Measurements from ENCODE around the gene NACC1. TPM values are rescaled to one million over a fixed set of nuclear protein-coding genes. Genes with fewer than 3 reads are reported as not detected.
A peak's percentile ranks its signal among the peaks of the same experiment; 100 is the strongest.

Gene NACC1
- total and polyA plus RNA-seq, 2 donors (not counting 3 experiments of a cell fraction or from before 2014, with no cell fraction given) = 97.6 to 120 TPM

- Histone ChIP-seq H3K4me3 (replicated peaks in 1 of 3; ENCODE audit: insufficient read depth in 1 of 3, low read depth in 1 of 3, low read length in 3 of 3) (no peak overlapping the region), H3K27me3 (ENCODE audit: control insufficient read depth in 2 of 2, insufficient read depth in 2 of 2, low read length in 2 of 2) (no peaks in the 10 kb centered on the region), H3K9ac (replicated peaks; ENCODE audit: extremely low read depth, insufficient read depth, low read length) (no peak overlapping the region), H3K9me1 (replicated peaks; ENCODE audit: control insufficient read depth, extremely low read depth, insufficient read depth, low read length) (no peaks in the 10 kb centered on the region), H3K27ac (ENCODE audit: insufficient read depth, low read depth, low read length) (no peak overlapping the region), H2AFZ (ENCODE audit: low read depth, low read length) (no peak overlapping the region), H3K4me1 (ENCODE audit: control insufficient read depth, extremely low read depth, insufficient read depth, low read length) (peaks cover 4% of the 10 kb centered on the region), H4K20me1 (replicated peaks; ENCODE audit: control insufficient read depth, extremely low read depth, insufficient read depth, low read length) (no peaks in the 10 kb centered on the region), H3K79me2 (ENCODE audit: control insufficient read depth, insufficient read depth, low read length) (no peaks in the 10 kb centered on the region), H3K36me3 (ENCODE audit: control insufficient read depth in 2 of 2, extremely low read depth in 1 of 2, insufficient read depth in 2 of 2, low read length in 2 of 2) (peaks cover 0 to 4% of the 10 kb centered on the region in 2 experiments), H3K4me2 (ENCODE audit: insufficient read depth, low read length) (no peak overlapping the region), H3K9me3 (replicated peaks; ENCODE audit: control insufficient read depth, insufficient read depth, low read length) (no peaks in the 10 kb centered on the region)
- CTCF ChIA-PET = interaction anchor here (1.4 to 4.7 kb wide), 7 partner anchors 14 to 114 kb away, joined by 3 to 32 read pairs (median 14); no protein-coding TSS in a partner anchor
- peak; percentile 28 for DNase-seq (ENCODE audit: low read depth, low spot score)
- dilution Hi-C loops (cut with MboI; ENCODE audit: extremely low pct_ligation_motif_present, low sequenced_read_pairs) = no loop called here
- POLR2A ChIA-PET = no interaction called here
- intact Hi-C loops (cut with micrococcal nuclease) = no loop called here
- TF ChIP-seq JUN (IDR thresholded peaks at IDR 0.05; ENCODE audit: borderline replicate concordance, insufficient read depth, insufficient read length, low read depth) = no peak
- no peak for TF ChIP-seq POLR2AphosphoS5 (IDR thresholded peaks at IDR 0.05; ENCODE audit: insufficient read depth, low read depth, low read length)
- no peak for TF ChIP-seq POLR2A (IDR thresholded peaks at IDR 0.05; ENCODE audit: low read depth, low read length)
- no TSS peak for BruUV-seq (replicated peaks)
- FAIRE-seq = no peak
Measured at GRCh38 chr19:13079542-13079986, 38.5 kb upstream of the NACC1 start.

GRCh38 chr19:13082192-13083007, 35.7 kb upstream of the NACC1 start:
- dilution Hi-C loops (cut with MboI; ENCODE audit: extremely low pct_ligation_motif_present, low sequenced_read_pairs) = no loop called here
- ChIA-PET POLR2A (no interaction called here), CTCF (interaction anchor here (0.7 to 7.2 kb wide), 8 partner anchors 12 to 105 kb away, joined by 3 to 76 read pairs (median 8); no protein-coding TSS in a partner anchor)
- TF ChIP-seq FOS (IDR thresholded peaks at IDR 0.05; ENCODE audit: borderline replicate concordance, insufficient read depth, low read length) (no peak), CTCF (IDR thresholded peaks at IDR 0.05; ENCODE audit: extremely low read depth in 1 of 2, insufficient read depth in 1 of 2, low read depth in 1 of 2, low read length in 2 of 2) (peak; percentile 39 to 60), GATA2 (IDR thresholded peaks at IDR 0.05; ENCODE audit: insufficient read depth, insufficient read length, low read depth, low read length) (no peak)
- no TSS peak for BruUV-seq (replicated peaks)
- Histone ChIP-seq H3K4me1 (ENCODE audit: control insufficient read depth, extremely low read depth, insufficient read depth, low read length) (peaks cover 4% of the 10 kb centered on the region), H2AFZ (ENCODE audit: low read depth, low read length) (no peak overlapping the region), H3K9ac (replicated peaks; ENCODE audit: extremely low read depth, insufficient read depth, low read length) (no peak overlapping the region), H3K79me2 (ENCODE audit: control insufficient read depth, insufficient read depth, low read length) (no peaks in the 10 kb centered on the region), H3K4me3 (replicated peaks in 1 of 3; ENCODE audit: insufficient read depth in 1 of 3, low read depth in 1 of 3, low read length in 3 of 3) (no peak overlapping the region), H4K20me1 (replicated peaks; ENCODE audit: control insufficient read depth, extremely low read depth, insufficient read depth, low read length) (no peaks in the 10 kb centered on the region), H3K4me2 (ENCODE audit: insufficient read depth, low read length) (no peak overlapping the region), H3K27ac (ENCODE audit: insufficient read depth, low read depth, low read length) (no peak overlapping the region), H3K36me3 (ENCODE audit: control insufficient read depth in 2 of 2, extremely low read depth in 1 of 2, insufficient read depth in 2 of 2, low read length in 2 of 2) (peaks cover 0 to 2% of the 10 kb centered on the region in 2 experiments), H3K27me3 (ENCODE audit: control insufficient read depth in 2 of 2, insufficient read depth in 2 of 2, low read length in 2 of 2) (no peaks in the 10 kb centered on the region), H3K9me1 (replicated peaks; ENCODE audit: control insufficient read depth, extremely low read depth, insufficient read depth, low read length) (no peaks in the 10 kb centered on the region), H3K9me3 (replicated peaks; ENCODE audit: control insufficient read depth, insufficient read depth, low read length) (no peaks in the 10 kb centered on the region)
- no peak for FAIRE-seq
- intact Hi-C loops (cut with micrococcal nuclease) = loop anchor here (1.0 kb wide), 1 partner anchor 104 kb away; no protein-coding TSS in a partner anchor
- DNase-seq (ENCODE audit: low read depth, low spot score) = peak; percentile 57
